GM19463 (cell line): ENCODE results near the gene TOMM40L.

Experiments used
- ATAC-seq: cut with Tn5 transposase; IDR thresholded peaks from one replicate; pipeline ENCODE4 v1.9.1; 2021; ENCODE audit warnings: mild to moderate bottlenecking, moderate library complexity; ENCODE audit not compliant: unreplicated experiment

Gene TOMM40L

DNA sequence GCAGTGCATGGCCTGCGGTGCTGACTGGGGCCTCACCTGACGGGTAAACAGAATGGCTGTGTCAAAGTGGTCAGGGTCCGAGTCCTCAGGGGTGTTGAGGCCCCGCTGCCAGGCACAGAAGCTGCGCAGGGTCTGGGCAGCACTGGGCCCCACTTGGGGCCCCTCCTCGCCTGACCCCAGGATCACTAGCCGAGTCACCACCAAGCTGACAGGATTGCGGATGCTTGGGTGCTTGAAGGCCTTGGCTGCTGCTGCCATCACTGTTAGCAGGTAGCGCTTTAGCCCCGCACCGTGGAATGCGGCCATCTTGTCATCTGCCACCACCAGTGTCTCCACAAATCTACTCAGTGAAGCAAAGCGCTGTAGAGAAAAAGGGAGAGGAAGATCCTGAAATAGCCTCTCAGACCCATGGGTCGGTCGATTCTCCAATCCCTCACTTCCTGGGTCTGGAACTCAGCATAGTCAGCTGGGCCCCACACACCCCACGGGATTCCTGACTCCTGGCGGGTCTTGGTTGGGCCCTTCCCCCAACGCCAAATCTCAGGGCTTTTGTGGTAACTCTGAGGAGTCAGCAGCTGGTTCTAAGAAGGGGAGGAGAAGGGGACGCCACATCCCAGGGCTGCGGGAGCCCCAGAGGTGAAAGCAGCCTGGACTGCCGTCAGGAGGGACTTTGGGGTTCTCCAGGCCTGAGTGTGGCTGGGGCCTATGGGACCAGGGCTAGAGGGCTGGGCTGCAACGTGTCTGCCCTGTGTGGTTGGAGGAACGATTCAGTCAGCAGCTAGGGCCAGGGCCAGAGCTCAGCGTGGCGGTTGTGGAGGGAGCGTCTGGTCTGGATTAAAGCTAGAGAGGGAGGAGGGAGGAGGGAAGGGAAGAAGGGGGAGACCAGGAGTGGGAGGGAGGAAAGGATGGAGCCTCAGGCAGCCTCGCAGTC lies 29.1 kb upstream of the TOMM40L start:
- no peak for ATAC-seq

DNA sequence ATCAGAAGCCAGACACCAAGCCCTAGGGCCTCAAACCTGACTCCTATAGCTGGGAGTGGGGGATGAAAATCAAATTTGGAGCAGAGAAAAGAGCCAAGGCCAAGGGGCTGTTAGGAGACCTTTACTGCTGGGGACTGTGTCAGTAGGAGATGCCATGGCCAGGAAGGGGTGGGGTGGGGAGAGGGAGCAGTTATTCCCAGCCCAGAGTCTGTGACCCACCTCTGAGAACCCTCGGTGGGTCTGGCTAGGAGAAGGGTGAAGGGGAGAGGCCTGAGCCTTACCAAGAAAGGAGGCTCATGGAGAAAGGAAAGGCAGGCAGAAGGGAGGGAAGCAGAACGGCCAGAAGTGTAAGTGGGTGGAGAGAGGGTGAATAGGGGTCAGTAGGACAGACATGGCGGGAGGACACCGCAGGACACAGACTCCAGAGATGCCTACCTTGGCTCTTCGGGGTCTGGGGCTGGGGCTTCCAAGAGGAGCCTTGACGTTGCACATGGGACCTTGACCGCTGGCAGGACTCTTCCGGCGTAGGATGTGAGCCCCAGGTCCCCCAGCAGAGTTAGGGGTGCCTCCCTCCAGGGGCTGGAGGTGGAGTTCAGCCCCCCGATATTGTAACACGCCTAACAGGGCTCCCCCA lies 28.2 kb upstream of the TOMM40L start:
- ATAC-seq, result no peak

DNA sequence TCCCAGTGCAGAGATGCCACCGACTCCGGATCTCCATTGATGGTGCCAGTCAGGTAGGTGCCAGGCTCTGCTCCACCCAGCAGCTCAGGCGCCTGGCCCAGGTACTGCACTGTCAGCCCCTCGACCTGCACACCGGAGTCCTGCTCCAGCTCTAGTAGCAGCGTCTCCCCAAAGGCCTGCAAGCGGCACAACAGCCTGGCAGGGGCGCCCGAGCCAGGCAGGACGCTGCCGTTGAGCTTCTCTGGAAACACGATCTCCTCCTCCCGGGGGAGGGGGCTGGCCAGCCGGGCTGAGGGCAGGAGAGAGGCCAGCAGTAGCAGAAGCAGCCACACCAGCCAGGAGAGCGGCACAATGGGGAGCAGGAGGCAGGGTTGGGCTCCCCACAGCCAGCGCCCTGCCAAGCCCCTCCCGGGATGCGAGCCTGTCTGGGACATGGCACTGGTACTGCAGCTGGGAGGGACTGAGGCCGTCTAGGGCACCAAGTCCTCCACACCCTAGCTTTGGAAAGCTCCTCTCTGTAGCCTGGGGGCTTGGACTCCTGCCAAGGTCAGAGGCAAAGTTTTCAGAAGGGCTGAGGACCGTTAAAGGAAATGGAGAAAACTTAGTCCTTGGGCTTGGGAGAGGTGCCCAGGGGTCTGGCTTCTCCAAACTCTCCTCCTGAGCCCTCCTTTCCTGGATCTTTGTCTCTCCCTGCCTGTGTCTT lies 27.5 kb upstream of the TOMM40L start:
- no peak for ATAC-seq

DNA sequence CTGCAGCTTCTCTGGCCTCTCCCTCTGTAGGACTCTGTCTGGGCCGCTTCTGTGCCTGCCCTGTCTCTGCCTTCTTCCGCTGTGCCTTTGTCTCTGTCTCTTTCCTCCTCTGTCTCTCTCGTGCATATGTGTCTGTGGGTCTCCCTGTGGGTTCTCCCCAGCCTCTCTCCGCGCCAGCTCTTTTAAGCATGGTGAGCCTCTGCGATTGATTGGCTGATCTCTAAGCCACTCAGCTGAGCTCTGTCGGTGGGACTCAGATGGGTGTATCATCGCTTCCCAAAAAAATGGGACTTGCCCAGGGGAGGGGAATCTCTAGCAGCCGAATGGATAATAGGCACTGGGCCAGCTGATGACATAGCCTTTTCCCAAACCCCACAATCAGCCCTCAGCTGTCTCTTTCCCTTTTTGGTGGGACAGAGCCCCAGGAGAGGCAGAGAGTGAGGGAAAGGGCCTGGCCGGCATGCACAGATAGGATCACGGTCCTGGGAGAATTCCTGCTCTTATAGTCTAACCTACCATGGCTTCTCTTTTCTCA lies 26.9 kb upstream of the TOMM40L start, which contains the start of gene ADAMTS4:
TSS of gene ADAMTS4 (minus strand) at position 158 of the 535 bp plus-strand sequence. CDS start 427 bp downstream, outside the sequence.
- no peak for ATAC-seq

DNA sequence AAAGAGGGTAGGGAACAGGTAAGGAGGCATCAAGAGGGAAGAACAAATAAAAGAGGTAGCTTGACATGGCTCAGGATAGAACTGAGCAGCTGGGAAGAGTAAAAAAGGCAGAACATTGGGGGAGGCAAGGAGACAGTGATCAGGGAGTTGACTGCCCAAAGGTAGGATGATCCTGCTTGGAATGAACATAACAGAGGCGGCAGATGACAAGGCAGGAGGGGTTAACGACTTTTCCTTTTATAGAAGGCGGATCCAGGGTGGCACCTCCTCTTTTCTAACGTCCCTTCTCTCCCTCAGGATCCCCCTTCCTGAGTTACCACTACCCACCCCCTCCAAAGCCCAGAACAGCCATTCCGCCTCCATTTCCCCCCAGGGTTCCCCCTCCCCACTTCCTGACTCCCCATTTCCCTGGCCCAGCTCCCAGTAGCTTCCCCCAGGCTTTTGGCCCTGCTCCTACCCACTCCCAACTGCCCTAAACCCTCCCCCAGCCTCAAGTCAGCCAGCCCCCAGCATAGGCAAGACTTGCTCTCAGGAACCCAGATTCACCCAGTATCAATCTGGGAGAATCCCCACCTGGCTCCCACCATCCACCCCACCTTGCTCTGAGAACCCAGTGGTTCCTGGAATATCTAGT lies 26.2 kb upstream of the TOMM40L start:
- ATAC-seq, result no peak

DNA sequence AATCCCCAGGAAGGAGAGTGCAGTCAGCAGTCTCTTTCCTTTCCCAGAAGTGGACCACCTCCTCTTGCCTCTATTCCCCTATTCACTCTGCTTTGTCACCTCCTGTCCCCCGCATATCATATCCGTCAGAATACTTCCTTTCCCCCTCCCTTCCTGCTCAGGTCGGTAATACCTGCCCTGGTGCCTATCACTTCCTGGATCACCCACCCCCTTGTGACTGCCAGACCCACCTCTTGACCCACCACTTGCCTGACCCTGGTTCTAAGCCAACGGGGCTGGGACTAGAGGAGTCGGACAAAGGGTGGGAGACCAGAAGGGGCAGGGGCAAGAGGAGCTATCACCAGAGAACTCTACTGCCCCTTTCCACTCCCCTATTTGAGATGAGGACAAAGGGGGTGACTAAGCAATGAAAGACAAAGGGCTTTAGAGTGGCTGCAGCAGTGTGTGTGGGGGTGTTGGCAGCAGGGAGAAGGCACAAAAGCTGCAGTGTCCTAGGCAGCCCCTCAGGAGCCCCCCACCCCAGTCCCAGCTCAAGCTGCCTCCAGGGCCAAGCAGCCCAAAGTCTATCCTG lies 25.4 kb upstream of the TOMM40L start:
- ATAC-seq, result no peak

DNA sequence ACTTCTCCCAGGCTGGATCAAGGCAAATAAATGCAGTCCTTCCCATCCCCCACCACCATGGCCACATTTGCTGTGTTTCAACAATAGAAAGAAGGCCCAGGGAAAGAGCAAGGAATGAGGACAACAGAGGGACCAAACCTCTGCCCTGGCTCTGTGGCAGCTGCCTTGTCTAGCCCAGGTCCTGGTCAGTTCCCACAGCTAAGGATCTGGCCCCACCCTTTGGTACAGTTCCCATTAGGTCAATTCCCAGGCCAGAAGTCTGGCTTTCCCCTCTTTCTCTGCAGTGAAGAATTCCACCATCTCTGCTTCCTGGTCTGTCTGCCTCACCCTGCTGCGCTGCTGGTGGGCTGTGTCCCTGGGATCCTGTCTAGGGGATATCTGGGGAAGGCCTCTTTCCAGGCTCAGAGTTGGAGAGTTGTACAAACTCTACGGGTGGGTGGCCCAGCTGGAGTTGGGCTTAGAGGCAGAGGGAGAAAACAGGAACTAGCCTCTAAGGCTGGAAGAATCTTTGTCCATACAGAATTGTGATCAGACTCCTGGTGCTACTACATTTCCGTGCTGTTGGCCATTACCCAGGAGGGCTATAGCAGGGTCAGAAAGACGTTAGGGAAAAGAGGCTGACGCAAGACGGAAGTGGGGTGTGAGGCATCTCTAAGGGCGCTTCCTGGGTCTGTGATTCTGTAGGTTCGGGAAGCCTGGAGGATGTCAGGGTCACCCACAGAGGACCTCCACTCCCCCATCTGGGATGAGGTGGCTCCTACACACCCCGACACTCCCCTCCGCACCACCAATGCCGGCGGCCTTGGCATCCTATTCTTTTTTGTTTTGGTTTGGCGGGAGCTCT lies 24.6 kb upstream of the TOMM40L start:
- no peak for ATAC-seq

DNA sequence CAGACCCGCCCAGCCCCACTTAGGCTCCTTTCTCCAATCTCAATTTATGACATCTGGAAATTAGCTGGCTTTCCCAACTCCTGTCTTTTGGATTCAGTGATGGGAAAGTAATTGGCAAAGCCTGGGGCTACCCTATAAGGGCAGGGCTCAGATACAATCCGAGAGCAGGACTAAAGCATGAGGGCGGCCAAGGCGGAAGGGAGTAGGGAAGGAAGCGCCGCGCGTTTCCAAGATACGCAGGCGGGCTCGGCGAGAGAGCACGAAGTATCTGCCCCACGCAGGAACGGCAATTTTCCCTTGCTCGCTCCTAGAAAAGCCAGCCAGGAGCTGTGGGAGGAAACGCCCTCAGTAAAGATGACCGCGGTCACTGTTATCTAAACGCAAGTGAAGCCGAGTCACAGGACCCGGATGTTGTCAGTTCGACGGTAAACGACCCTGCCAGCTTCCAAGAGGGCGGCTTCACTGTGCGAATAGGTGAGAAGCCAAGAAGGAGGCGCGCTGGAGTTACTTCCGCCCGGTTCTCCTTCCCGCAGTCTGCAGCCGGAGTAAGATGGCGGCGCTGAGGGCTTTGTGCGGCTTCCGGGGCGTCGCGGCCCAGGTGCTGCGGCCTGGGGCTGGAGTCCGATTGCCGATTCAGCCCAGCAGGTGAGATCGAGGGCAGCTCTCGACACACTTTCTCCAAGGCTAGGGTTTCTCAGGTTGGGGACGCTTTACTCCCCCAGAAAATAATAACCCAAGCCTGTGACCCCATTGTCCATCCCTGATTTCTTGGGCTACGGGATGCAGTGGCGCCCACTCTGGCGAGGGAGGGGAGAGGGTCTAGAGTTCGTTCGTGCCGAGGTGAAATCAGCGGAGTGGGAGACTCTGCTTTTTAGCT lies 23.8 kb upstream of the TOMM40L start, which contains the start of gene NDUFS2:
TSS of gene NDUFS2 (plus strand) at position 532 of the 877 bp plus-strand sequence. CDS start at position 551, 19 bp downstream.
- peak; percentile 98 for ATAC-seq

DNA sequence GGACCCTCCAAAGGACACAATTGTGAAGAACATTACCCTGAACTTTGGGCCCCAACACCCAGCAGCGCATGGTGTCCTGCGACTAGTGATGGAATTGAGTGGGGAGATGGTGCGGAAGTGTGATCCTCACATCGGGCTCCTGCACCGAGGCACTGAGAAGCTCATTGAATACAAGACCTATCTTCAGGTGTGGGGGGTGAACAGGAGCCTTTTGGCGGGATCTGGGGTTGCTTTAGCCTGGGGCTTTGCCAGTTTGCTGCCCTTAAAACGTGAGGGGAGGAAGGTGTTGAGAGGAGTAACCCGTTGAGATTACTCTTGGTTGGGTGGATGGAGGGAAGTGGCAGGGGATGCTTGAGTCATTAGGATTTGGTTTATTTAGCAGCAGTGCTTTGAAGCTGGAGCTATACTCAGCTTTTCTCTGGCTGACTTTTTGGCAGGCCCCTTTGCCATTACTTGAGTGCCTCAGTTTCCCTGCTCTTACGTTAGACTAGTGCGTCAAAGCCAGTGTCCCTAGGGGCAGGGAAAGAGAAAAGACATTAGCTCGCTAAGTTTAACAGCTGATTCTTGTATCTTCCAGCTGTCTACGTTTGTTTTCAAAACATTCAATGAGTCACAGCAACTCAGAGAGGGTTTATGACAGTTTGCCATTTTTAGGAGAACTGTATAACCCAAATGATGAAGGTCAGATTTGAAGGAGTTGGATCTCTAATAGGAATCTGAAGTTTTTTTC lies 19.3 kb upstream of the TOMM40L start:
- no peak for ATAC-seq

DNA sequence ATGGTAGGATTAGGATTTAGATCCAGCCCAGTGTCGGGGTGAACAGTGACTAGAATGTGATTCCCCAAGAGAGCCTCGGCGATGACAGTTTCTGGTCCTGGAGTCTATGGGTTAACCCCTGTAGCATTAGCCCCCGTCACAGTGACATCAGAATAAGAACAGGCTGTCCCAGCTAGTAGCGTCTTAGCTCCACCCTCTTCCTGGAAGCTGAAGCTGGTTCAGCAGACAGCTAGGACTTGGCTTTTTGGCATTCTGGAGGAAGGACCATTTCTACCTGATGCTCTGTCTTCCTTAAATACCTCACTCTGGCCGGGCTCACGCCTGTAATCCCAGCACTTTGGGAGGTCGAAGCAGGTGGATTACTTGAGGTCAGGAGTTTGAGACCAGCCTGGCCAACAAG lies 18.7 kb upstream of the TOMM40L start:
- ATAC-seq, result no peak

DNA sequence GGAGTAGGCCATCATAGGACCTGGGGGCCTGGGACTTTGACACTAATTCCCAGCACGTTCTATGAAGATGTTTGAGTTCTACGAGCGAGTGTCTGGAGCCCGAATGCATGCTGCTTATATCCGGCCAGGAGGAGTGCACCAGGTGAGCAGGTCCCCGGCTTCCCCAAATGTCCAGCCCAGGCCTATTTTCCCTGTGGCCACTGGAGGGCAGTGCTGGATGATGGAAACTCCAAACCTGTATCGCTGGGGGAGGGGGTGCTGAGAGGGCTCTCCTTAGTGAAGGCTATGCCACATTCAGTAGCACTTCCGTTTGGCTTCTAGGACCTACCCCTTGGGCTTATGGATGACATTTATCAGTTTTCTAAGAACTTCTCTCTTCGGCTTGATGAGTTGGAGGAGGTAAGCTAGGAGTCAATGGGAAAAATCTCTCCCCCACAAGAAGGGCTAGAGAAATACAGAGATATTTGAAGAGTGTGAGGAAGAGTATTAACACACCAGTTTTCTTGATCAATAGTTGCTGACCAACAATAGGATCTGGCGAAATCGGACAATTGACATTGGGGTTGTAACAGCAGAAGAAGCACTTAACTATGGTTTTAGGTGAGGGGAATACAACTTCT lies 16.0 kb upstream of the TOMM40L start:
- ATAC-seq, result no peak

DNA sequence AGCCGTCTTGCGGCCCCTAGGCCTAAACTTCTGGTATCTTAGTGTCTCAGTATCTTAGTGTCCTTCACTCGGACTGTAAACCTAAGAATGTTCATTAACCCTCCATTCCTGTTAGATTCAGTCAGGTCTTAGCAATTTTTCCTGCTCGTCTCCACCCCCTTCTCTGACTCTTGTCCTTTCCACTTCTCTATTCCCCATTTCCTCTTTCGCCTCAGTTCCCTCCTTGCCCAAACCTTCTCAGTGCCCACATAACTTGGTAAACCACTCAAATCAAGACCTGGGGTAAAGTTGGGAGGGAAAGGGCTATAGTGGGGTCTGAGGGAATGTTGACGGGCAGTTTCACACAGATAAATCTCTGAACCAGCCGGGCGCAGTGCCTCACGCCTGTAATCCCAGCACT lies 11.5 kb upstream of the TOMM40L start:
- ATAC-seq, result no peak

DNA sequence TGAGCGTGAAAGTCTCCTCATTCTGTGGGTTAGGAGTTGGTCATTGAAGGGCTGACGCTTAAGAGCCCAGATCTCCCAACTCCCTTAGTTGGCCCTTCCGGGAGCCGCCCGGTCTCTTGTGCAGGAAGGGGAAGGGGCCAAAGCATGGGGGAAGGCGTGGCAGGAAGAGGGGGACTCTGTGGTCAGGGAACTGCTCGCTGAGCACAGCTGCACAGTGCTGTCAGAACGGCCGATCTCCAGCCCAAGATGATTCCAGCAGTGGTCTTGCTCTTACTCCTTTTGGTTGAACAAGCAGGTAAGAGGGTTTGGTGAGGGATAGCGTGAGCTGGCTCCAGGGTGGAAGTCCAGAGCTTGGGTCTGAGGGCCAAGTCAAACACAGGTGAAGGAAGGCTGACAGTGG lies 10.8 kb upstream of the TOMM40L start, which contains the start of gene FCER1G:
TSS of gene FCER1G (plus strand) at position 220 of the 400 bp plus-strand sequence. CDS start at position 247, 27 bp downstream.
- ATAC-seq, result no peak

DNA sequence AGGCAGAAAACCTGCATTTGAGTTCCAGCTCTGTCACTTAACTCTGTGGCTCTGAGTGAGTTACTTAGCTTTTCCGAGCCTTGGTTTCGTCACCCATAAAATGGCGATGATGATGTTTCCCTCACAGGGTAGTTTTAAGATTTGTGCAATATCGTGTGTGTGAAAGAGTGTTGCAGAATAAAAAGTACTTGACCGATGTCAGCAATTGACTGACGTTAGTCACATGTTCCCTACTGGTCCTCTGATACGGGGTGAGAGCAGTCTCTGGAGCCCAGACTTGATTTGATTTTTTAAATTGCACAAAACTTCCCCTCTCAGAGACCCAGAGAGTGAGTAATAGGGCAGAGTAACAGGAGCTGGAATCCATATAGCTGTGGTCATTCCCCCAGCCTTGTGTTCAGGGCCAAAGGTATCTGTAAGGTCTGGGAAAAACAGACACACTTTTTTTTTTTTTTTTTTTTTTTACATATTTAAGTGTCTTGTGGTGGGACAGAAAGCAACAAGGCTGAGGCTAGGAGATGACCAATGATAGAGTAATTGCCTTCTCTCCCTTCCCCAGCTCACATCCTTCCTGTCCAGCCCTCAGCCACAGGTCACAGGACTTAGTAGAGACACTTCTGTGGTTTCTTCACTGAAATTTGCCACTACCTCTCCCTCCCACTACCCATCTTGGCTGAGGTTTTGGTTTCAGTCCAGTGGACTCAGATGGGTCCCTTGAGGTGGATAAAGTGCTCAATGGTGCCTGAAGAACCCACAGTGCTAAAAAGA lies 8.7 kb upstream of the TOMM40L start:
- ATAC-seq, result peak; percentile 88

DNA sequence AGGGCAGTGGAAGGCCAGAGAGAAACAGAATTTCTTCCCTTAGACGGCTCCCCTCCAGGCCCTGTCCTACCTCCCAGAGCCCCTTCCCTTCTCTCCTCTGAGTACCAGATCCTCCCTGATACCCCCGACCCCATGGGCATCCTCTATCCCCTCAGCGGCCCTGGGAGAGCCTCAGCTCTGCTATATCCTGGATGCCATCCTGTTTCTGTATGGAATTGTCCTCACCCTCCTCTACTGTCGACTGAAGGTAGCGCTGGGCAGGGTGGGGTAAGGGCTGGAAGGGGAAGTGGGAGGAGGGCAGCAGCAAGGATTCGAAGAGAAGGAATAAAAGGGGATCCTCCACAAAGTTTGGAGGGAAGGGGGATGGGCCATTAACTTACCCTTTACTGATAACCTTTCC lies 8.0 kb upstream of the TOMM40L start:
- ATAC-seq, result no peak

DNA sequence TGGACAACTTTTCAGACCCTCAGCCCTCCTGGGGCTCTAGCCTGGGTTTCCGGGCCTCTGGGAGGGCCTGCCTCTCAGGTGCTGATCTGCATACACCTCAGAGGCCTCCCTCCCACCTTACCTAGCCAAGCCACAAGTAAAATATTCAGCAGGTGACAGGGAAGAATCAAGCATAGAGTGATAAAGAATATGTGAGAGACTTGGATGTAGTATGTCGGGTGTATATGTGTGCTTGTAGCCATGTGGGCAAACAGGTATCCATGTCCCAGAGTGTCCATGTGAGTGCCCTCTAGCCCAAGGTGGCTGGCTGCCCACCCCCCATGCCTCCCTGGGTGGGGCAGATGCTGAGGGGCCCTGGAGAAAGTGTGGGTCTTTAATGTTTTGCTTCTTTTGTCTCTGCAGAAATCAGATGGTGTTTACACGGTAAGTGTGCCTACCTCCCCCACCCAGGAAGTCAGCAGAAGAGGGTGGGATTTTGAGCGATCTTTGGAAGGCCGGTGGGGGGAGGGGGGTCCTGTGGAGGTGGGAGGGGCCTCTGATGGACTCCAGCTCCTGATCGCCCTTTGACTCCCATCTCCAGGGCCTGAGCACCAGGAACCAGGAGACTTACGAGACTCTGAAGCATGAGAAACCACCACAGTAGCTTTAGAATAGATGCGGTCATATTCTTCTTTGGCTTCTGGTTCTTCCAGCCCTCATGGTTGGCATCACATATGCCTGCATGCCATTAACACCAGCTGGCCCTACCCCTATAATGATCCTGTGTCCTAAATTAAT lies 7.4 kb upstream of the TOMM40L start:
- no peak for ATAC-seq
